Activated naive CD4-positive, alpha-beta T cell treated with anti-CD3 and anti-CD28 coated beads, Interleukin-2, amount 50 U/mL, for 72 hours (primary cell): ENCODE data around the gene HPSE2. TPM values are rescaled to one million over a fixed set of nuclear protein-coding genes. Genes with fewer than 3 reads are reported as not detected.
A peak's percentile ranks its signal among the peaks of the same experiment; 100 is the strongest.

Experiments
- ATAC-seq, 2 donors: fragments of 150-1000 bp; cut with Tn5 transposase; 2 replicates each; pipeline ENCODE4 v1.10.0; 2021; ENCODE audit warnings: mild to moderate bottlenecking in 2 of 2, moderate library complexity in 2 of 2
- DNase-seq, 2 donors: peaks; one replicate each; pipeline ENCODE4 v3.0.0; 2021 to 2022; ENCODE audit warnings: low spot score in 2 of 2
- H3K27ac Mint-ChIP-seq, 2 donors: one replicate each; pipeline ENCODE4 v1.8.0; 2022; ENCODE audit warnings: mild to moderate bottlenecking in 2 of 2, mixed read lengths in 2 of 2
- H3K36me3 Mint-ChIP-seq, 2 donors: one replicate each; pipeline ENCODE4 v1.8.0; 2022; ENCODE audit warnings: mixed read lengths in 2 of 2
- H3K9me3 Mint-ChIP-seq, 2 donors: one replicate each; pipeline ENCODE4 v1.8.0; 2022; ENCODE audit warnings: mixed read lengths in 2 of 2
- total RNA-seq, 2 donors: library from RNA; stranded (reverse); gene quantifications; one replicate each; pipeline ENCODE4 v1.2.3, GENCODE V29; 2022

Gene HPSE2
- total RNA-seq, 2 donors from 2014 or later: not detected

DNA sequence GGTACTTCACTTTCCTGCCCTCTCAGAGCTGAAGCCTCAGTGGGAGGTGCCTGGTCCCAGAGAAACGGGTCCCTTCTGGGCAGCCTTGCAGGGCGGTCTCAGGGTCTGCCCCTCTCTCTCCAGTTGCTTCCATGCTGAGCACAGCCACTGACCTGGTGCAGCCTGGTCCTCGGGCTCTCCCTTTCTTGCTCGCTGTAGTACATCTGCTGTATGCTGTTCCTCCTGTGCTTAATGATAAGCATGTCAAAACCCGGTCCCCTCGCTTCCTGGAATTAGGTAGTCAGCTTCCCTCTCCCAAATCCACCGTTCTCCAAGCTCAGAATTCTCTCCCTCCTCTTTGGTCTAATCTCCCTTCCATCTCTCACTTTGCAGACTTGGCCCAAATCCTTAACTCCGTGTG, 777.9 kb downstream of the HPSE2 start:
- DNase-seq (no peak), ATAC-seq (no peak)
- Mint-ChIP-seq H3K36me3 (no peaks in the 10 kb centered on the region), H3K9me3 (no peaks in the 10 kb centered on the region), H3K27ac (no peak overlapping the region)

DNA sequence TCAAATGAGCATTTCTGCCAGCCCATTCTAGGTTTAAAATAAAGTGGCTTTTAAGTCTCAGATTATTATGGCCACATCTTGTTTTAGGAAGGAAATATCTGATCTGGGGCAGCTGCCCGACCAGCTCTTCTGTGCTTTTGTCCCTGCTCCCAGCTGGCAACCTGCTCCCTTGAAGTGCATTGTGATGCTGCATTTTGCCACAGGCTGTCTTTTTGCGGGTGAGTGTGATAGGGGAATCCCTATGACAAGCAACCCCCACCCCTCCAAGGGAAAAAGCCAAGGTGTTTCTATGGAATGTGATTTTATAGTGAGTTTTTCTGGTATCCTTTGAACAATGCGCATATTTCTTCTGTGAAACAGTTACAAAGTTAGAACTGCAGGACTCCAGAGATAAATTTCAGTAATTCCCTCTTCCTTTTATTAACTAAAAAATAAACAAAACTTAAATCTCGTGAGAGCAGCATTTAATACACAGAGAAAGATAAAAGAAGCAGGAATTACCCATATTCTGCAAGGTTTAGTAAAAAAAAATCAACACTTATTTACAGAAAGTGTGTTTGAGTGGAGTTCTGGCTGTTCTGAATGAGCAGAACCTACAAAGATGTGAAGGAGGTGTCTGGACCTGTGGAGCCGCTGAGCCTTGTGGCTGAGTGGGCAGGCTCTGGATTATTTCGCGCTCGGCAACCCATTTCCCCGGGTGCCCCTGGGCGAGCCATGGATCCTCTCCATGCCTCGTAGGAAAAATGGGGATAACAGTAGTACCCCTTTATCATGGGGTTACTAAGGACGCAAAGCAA, 778.8 kb downstream of the HPSE2 start:
- DNase-seq (no peak), ATAC-seq (no peak)
- H3K27ac Mint-ChIP-seq: no peak overlapping the region
- H3K9me3 Mint-ChIP-seq: no peaks in the 10 kb centered on the region
- H3K36me3 Mint-ChIP-seq: no peaks in the 10 kb centered on the region

DNA sequence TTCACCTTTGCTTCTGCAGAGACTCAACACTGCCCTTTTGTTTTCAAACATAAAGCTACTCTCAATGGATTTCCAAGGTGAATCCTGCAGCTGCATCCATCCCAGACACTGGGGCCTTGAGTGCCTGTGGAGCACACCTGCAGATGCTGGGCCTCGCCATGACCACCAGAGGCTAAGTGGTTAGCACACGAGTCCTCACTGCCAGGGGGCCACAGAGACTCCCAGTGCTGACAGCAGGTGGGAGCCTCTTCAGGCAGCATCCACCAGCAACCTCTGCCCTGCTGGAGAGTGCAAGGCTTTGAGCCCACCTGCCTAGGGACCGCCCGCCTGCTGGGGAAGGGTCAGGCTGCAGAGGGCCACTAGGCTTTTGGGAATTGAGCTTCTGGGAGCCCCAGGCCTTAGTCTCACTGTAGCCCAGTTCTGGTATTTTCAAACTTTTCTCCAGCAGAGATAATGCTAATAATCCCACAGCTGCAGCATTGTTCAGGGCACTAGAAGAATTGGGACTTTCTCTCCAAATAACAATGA, 779.5 kb downstream of the HPSE2 start:
- DNase-seq: no peak
- Mint-ChIP-seq H3K27ac (no peak overlapping the region), H3K9me3 (no peaks in the 10 kb centered on the region), H3K36me3 (no peaks in the 10 kb centered on the region)
- ATAC-seq: no peak

DNA sequence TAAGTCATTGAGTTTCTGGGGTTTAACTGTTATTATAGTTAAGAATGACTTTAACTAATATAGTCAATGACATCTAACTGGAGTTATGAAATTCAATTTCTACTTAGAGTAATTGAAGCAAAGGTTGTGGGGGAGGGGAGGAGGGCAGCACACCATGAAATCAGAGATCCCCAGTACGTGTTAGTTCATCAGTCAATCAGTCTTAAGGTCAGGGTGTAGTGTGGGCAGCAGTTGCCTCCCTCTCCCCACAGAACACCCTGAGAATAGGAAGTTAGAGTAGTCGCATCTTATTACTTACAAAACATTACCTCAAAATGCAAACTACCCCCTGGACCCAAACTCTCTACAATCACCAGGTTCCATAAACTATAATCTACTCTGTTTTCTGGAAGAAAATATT, 781.9 kb downstream of the HPSE2 start:
- no peak overlapping the region for H3K27ac Mint-ChIP-seq
- DNase-seq (no peak), ATAC-seq (no peak)
- no peaks in the 10 kb centered on the region for H3K36me3 Mint-ChIP-seq
- H3K9me3 Mint-ChIP-seq: no peaks in the 10 kb centered on the region

DNA sequence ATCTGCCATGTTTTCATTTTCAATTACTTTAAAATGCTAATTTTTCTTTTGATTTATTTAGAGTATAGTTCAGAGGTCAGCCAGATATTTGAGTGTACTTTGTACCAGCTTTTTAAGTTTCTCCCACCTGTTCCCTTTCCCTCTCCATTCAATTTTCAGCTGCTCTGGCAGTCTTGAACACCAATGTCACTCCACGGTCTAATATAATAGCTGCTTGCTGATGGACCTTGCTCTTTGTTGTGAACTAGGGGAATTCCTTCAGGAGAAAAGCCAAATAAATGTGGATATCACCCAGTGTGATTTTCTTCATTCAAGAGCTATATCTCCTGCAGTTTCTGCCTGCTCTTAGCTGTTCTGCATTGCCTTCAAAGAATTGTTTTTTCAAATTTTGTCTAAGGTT, 785.0 kb downstream of the HPSE2 start:
- DNase-seq (no peak), ATAC-seq (no peak)
- Mint-ChIP-seq H3K36me3 (peaks cover 5 to 8% of the 10 kb centered on the region in 2 donors), H3K27ac (no peak overlapping the region), H3K9me3 (peaks cover 0 to 3% of the 10 kb centered on the region in 2 donors)

DNA sequence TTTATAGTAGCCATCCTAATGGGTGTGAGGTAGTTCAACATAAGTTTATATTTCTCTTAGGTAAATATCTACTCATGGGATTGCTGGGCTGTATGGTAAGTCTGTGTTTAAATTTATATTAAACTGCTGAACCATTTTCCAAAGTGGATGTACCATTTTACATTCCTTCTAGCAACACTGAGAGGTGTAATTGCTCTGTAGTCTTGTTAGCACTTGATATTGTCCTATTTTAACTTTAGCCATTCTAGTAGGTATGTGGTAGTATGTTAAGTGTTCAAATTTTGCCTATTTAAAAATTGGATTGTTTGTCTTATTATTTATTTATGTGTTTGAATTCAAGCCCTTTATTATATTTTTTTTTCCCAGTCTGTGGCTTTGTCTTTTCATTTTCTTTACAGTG, 786.4 kb downstream of the HPSE2 start:
- no peak overlapping the region for H3K27ac Mint-ChIP-seq
- ATAC-seq: no peak
- peaks cover 5 to 16% of the 10 kb centered on the region in 2 donors for H3K36me3 Mint-ChIP-seq
- DNase-seq: no peak
- H3K9me3 Mint-ChIP-seq: peaks cover 0 to 3% of the 10 kb centered on the region in 2 donors

DNA sequence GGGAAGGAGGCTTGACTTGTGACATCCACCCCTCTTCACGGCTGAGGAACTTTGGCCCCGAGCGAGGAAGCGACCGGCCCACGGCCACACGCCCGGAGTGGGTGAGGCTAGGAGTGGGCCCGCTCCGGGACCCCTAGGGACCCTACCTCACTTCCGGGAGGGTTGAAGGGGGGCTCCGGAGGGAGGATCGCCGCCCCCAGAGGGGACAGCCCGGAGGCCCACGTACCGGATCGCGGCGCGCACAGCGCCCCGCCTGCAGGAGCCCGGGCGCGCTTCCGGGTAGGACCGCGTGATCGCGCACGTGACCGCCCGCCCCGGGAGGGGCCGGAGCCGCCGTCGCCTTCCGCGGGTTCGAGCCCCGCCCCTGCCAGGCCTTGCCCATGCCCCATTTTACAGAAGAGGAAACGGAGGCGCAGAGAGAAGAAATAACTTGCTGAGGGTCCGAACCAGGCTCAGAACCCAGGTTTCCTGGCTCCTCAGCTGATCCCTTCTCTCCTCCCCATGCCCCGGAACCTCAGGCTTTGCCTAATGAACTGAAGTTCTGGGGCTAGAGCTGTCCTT, 788.9 kb downstream of the HPSE2 start, which contains the start of gene HPS1:
Gene HPS1, minus strand, starts transcription at position 275 of the 561 bp plus-strand sequence. CDS start 3,695 bp downstream, outside the sequence.
- Mint-ChIP-seq H3K36me3 (peaks cover 20 to 27% of the 10 kb centered on the region in 2 donors), H3K27ac (peak within 1 kb of the TSS; percentile 92 to 97), H3K9me3 (peaks cover 0 to 3% of the 10 kb centered on the region in 2 donors)
- DNase-seq (peak; percentile 87), ATAC-seq (peak; percentile 89 to 94)

DNA sequence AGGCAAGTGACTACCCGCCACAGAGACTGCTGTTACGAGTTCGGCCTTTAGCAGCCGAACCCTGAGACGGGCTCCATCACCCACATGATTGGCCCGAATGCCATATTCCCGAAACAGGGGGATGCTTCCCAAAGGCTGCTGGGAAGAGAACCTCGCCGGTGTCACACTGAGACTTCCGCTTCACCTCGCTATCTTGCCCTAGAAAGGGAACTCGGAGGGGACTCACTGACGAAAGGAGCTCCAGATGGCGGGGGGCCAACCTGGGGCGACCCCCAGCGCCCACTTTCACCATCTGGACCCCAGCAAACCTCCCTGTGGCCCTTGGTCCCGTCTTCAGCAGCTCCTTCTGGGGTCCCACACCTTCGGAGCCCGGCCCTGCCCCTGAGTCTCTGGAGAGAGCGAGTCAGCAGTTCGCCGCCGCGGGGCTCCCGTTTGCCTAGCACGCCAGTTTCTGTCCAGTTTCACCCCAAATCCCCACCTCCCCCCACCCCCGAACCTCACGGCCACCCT, 789.4 kb downstream of the HPSE2 start:
- ATAC-seq (peak; percentile 56 to 60), DNase-seq (peak; percentile 51 to 65)
- Mint-ChIP-seq H3K9me3 (peaks cover 0 to 3% of the 10 kb centered on the region in 2 donors), H3K27ac (peak overlapping the region; percentile 92 to 97), H3K36me3 (peaks cover 25 to 27% of the 10 kb centered on the region in 2 donors)

DNA sequence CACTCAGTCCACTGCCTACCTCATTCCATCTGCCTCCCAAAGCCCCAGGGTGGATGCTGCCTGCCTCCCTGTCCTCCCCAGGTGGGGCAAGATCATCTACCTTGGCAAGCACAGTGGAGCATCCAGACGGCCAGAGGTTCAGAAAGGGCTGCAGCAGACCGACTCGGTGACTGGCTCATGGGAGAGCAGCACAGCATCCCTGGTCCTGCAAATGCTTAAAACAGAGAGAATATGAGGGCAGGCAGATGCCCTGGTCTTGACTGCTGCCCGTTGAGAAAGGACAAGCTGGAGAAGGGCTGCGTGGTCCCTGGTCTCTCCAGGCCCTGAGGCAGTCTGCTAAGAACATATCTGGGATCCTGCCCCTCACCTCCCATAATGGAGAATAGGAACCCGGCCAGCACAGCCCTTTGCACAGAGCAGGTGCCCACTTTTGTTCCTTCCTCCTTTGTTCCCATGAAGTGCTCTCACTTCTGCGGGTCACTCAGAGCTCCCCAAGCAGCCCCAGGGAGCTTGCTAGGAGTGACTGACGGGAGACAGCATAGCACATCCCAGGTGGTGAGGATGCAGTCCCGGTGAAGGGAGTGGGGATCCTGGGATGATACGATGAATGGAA, 790.3 kb downstream of the HPSE2 start:
- H3K27ac Mint-ChIP-seq: peak overlapping the region; percentile 74 to 92

DNA sequence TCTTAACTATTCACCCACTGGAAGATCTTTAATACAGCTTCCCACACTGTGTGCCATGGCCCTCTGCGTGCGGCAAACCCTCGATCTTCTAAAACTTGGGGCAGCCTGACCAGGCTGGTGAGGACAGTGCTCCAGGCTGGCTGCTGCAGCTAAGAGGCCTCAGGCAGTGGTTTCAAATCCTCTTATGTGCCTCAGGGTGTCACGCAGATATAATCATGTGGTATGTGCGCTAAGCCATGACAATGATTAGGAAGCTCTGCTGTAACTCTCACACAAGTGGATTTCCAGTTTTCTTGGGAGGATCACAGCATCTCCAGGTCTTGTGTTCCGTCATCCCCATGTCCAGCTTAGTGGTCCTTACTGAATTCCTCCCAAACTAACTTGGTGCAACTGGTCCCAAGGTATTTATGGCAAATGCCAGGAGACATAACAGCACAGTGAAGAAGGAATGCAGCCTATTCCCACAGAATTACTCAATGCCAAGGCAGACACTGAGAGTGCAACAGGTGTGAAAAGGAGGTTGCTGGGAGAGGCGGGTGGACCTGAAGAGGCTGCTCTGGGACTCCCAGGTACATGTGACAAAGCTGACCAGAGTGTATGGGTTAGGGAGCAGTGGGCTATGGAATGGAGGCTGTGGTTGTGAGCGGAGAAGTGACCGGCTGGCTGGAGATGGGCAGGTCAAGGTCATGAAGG, 791.2 kb downstream of the HPSE2 start:
- peak overlapping the region; percentile 74 to 92 for H3K27ac Mint-ChIP-seq
- H3K36me3 Mint-ChIP-seq: peaks cover 34 to 36% of the 10 kb centered on the region in 2 donors
- H3K9me3 Mint-ChIP-seq: peaks cover 3 to 4% of the 10 kb centered on the region in 2 donors
- no peak for DNase-seq
- ATAC-seq: no peak

More for the DNA sequence above, 790.3 kb downstream of the HPSE2 start:
- DNase-seq (no peak), ATAC-seq (no peak)
- Mint-ChIP-seq H3K36me3 (peaks cover 27 to 30% of the 10 kb centered on the region in 2 donors), H3K9me3 (peaks cover 0 to 3% of the 10 kb centered on the region in 2 donors)

DNA sequence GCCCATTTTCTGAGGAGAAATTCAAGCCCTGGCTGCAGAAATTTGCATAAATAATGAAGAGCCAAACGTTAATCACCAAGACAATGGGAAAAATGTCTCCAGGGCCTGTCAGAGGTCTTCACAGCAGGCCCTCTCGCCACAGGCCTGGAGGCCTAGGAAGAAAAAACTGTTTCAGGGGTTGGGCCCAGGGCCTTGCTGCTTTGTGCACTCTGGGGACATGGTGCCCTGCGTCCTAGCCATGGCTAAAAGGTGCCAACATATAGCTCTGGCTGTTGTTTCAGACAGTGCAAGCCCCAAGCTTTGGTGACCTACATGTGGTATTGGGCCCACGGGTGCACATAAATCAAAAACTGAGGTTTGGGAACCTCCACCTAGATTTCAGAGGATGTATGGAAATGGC, 796.9 kb downstream of the HPSE2 start:
- H3K27ac Mint-ChIP-seq: no peak overlapping the region
- DNase-seq (no peak), ATAC-seq (no peak)
- peaks cover 45 to 50% of the 10 kb centered on the region in 2 donors for H3K36me3 Mint-ChIP-seq
- H3K9me3 Mint-ChIP-seq: peaks cover 0 to 4% of the 10 kb centered on the region in 2 donors

DNA sequence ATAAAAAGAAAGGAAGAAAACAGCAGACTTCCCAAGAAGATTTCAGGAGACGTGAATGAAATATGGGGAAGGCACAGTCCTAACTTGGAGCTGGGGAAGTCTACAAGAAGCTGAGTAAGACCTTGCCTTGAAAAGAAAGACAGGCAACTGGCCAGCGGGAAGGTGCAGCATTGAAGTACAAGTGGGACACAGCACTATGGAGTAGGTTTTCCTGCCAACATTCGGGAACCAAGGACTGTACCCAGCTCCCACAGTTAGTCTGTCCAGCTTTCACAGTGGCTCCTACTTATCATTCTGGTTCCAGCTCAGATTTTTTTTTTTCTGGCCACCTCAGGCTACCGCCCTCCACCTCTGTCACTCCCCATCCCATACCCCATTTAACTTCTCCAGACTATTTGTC, 798.9 kb downstream of the HPSE2 start:
- Mint-ChIP-seq H3K36me3 (peaks cover 38 to 51% of the 10 kb centered on the region in 2 donors), H3K9me3 (peaks cover 0 to 8% of the 10 kb centered on the region in 2 donors), H3K27ac (no peak overlapping the region)
- ATAC-seq: no peak
- DNase-seq: no peak

DNA sequence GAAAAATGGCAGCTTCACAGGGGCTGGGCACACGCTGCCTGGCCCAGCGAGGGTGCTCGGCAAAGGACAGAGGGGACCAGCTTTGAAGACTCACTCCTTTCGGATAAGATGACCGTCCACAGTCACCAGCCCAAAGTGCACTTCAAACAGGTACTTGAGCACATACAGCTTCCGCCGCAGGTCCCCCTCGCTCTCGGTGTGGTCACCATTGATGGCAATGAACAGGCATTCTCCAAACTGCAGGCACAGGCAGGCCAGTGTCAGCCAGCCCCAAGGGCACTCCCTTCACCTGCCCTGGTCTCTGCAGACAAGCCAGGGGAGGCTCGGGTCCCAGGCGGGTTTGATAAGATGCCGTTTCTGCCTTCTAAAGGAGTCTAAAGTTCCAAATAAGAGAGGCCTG, 800.5 kb downstream of the HPSE2 start:
- H3K36me3 Mint-ChIP-seq: peaks cover 49 to 53% of the 10 kb centered on the region in 2 donors
- ATAC-seq: no peak
- DNase-seq: no peak
- peaks cover 0 to 8% of the 10 kb centered on the region in 2 donors for H3K9me3 Mint-ChIP-seq
- no peak overlapping the region for H3K27ac Mint-ChIP-seq

DNA sequence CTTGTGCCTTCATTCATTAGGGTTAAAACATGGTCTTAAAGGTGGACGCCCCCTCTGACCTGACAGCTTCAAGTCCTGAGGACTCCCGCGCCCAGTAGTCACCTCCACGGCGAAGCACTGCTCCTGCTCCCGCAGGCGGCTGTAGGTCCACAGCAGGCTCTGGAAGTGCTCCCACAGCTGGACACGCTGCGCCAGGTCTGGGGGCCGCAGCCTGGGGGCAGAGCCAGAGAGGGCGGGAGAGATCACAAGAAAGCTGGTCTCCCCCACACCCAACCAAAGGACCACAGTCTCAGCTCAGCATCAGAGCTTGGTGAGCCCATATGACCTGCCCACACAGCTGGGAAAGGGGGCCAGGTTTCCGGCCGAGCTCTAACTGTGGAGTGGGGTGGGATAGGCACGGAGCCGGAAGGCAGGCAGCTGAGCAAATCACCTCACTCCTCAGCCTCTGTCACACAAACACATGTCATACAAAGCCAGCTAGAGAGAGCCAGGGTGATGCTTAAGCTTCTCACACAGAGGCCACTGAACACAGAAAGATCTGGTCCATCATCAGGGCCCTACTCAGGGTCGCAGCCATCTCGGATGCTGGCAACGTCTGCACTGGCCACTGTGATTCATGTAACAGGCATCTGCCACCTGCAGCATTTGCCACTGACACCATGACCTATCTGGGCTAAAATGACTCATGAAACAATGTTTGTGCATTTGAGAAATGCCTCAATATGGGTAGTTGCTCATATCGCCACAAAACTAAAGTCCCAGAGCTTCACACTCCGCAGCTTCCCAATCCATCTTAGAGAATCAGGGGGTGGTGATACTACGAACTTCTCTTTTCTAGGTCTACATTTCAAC, 801.5 kb downstream of the HPSE2 start:
- ATAC-seq (no peak), DNase-seq (peak in 1 of 2 donors; percentile 34)
- peaks cover 41 to 47% of the 10 kb centered on the region in 2 donors for H3K36me3 Mint-ChIP-seq
- peaks cover 0 to 4% of the 10 kb centered on the region in 2 donors for H3K9me3 Mint-ChIP-seq
- H3K27ac Mint-ChIP-seq: no peak overlapping the region

DNA sequence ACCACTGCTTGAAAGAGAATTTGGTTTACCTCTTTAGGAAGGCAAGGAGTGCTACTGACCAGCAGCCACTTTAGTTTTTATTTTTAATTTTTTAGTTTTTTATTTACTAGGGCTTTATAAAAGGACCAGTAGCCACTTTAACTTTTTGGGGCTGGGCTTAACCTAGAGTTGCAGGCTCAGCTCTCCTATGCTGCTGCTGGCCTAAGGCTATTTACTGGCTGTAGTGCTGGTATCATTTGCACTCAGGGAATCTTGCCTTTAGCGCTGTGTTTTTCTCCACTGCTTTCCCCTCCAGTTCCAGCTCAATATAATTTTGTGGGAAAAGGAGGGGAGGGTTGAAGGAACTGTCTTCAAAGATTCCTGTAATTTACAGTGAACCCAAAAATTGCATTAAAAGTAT, 802.3 kb downstream of the HPSE2 start:
- DNase-seq: no peak
- peaks cover 0 to 4% of the 10 kb centered on the region in 2 donors for H3K9me3 Mint-ChIP-seq
- no peak overlapping the region for H3K27ac Mint-ChIP-seq
- ATAC-seq: no peak
- H3K36me3 Mint-ChIP-seq: peaks cover 40 to 47% of the 10 kb centered on the region in 2 donors
